ENCODE results near the gene GDF2. TPM values are rescaled to one million over a fixed set of nuclear protein-coding genes. Genes with fewer than 3 reads are reported as not detected.

Gene GDF2
- total RNA-seq, 1 experiment from 2014 or later: not detected

DNA sequence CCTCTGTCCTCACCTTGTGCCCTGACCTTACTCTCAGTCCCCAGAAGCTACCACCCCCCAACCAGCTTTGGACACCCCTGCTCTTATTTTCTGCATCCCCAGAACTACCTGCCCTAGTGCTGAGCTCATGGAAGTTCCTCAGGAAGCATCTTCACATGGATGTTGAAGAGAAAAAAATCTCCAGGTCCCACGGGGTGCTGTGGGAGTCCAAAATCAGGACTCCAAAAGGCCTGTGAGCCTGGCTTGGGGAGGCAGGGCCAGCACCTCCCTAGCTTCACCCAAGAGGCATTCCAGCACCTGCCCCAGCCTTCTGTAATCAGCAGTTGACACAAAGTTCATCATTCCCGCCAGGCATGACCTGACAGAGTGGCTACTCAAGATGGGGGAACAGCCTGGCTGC, 43.0 kb upstream of the GDF2 start:
- DNase-seq: no peak
- Histone ChIP-seq H3K4me1 (no peaks in the 10 kb centered on the region), H3K27me3 (replicated peaks; ENCODE audit: control insufficient read depth, insufficient read depth, low read length) (no peaks in the 10 kb centered on the region), H3K4me3 (ENCODE audit: low read depth, low read length) (no peak overlapping the region), H3K9me3 (peaks cover 4% of the 10 kb centered on the region), H3K36me3 (ENCODE audit: control insufficient read depth, insufficient read depth, low read length) (no peaks in the 10 kb centered on the region)
- POLR2A ChIA-PET: no interaction called here
- Mint-ChIP-seq H3K4me3 (ENCODE audit: unreplicated experiment) (no peak overlapping the region), H3K27me3 (ENCODE audit: insufficient read depth, unreplicated experiment) (peaks cover 22% of the 10 kb centered on the region), H3K4me1 (ENCODE audit: low read depth, unreplicated experiment) (peaks cover 6% of the 10 kb centered on the region), H3K9me3 (ENCODE audit: unreplicated experiment) (no peaks in the 10 kb centered on the region), H3K27ac (ENCODE audit: unreplicated experiment) (no peak overlapping the region), H3K36me3 (ENCODE audit: insufficient read depth, unreplicated experiment) (no peaks in the 10 kb centered on the region)
- intact Hi-C loops (cut with micrococcal nuclease; ENCODE audit: unreplicated experiment): no loop called here
- CTCF ChIA-PET: no interaction called here
- TF ChIP-seq, protein P1, sequence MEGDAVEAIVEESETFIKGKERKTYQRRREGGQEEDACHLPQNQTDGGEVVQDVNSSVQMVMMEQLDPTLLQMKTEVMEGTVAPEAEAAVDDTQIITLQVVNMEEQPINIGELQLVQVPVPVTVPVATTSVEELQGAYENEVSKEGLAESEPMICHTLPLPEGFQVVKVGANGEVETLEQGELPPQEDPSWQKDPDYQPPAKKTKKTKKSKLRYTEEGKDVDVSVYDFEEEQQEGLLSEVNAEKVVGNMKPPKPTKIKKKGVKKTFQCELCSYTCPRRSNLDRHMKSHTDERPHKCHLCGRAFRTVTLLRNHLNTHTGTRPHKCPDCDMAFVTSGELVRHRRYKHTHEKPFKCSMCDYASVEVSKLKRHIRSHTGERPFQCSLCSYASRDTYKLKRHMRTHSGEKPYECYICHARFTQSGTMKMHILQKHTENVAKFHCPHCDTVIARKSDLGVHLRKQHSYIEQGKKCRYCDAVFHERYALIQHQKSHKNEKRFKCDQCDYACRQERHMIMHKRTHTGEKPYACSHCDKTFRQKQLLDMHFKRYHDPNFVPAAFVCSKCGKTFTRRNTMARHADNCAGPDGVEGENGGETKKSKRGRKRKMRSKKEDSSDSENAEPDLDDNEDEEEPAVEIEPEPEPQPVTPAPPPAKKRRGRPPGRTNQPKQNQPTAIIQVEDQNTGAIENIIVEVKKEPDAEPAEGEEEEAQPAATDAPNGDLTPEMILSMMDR (IDR thresholded peaks at IDR 0.05; ENCODE audit: insufficient read depth in 1 of 2, low read depth in 1 of 2, low read length in 1 of 2, severe bottlenecking in 1 of 2, unreplicated experiment in 1 of 2): no peak
- no TSS peak for BruUV-seq (replicated peaks)

- Mint-ChIP-seq H3K4me3 (ENCODE audit: unreplicated experiment) (no peak overlapping the region), H3K9me3 (ENCODE audit: unreplicated experiment) (no peaks in the 10 kb centered on the region), H3K4me1 (ENCODE audit: low read depth, unreplicated experiment) (peaks cover 2% of the 10 kb centered on the region), H3K27ac (ENCODE audit: unreplicated experiment) (no peak overlapping the region), H3K36me3 (ENCODE audit: insufficient read depth, unreplicated experiment) (no peaks in the 10 kb centered on the region), H3K27me3 (ENCODE audit: insufficient read depth, unreplicated experiment) (peaks cover 27% of the 10 kb centered on the region)
- no peak overlapping the region for H3K4me3 ChIP-seq (ENCODE audit: low read depth, low read length)
- intact Hi-C loops (cut with micrococcal nuclease; ENCODE audit: unreplicated experiment): no loop called here
- POLR2A ChIA-PET: no interaction called here
- CTCF ChIA-PET: no interaction called here
- H3K4me1 ChIP-seq: no peaks in the 10 kb centered on the region
- H3K36me3 ChIP-seq (ENCODE audit: control insufficient read depth, insufficient read depth, low read length): no peaks in the 10 kb centered on the region
- H3K9me3 ChIP-seq: no peaks in the 10 kb centered on the region
- TF ChIP-seq, protein P1 (IDR thresholded peaks at IDR 0.05; ENCODE audit: insufficient read depth in 1 of 2, low read depth in 1 of 2, low read length in 1 of 2, severe bottlenecking in 1 of 2, unreplicated experiment in 1 of 2): no peak
- no TSS peak for BruUV-seq (replicated peaks)
- no peak for DNase-seq
- H3K27me3 ChIP-seq (replicated peaks; ENCODE audit: control insufficient read depth, insufficient read depth, low read length): no peaks in the 10 kb centered on the region
Observed at GRCh38 chr10:47282005-47282656, 40.1 kb upstream of the GDF2 start.

GRCh38 chr10:47282657-47283018, 39.6 kb upstream of the GDF2 start:
- Mint-ChIP-seq H3K4me3 (ENCODE audit: unreplicated experiment) (no peak overlapping the region), H3K27ac (ENCODE audit: unreplicated experiment) (no peak overlapping the region), H3K9me3 (ENCODE audit: unreplicated experiment) (no peaks in the 10 kb centered on the region), H3K27me3 (ENCODE audit: insufficient read depth, unreplicated experiment) (peaks cover 27% of the 10 kb centered on the region), H3K36me3 (ENCODE audit: insufficient read depth, unreplicated experiment) (no peaks in the 10 kb centered on the region), H3K4me1 (ENCODE audit: low read depth, unreplicated experiment) (no peaks in the 10 kb centered on the region)
- ChIA-PET POLR2A (no interaction called here), CTCF (interaction anchor here (0.7 kb wide), 1 partner anchor 1626 kb away, joined by 3 read pairs; no protein-coding TSS in a partner anchor)
- no TSS peak for BruUV-seq (replicated peaks)
- no peak overlapping the region for H3K4me3 ChIP-seq (ENCODE audit: low read depth, low read length)
- no peaks in the 10 kb centered on the region for H3K9me3 ChIP-seq
- H3K27me3 ChIP-seq (replicated peaks; ENCODE audit: control insufficient read depth, insufficient read depth, low read length): no peaks in the 10 kb centered on the region
- no peaks in the 10 kb centered on the region for H3K4me1 ChIP-seq
- H3K36me3 ChIP-seq (ENCODE audit: control insufficient read depth, insufficient read depth, low read length): no peaks in the 10 kb centered on the region
- TF ChIP-seq, protein P1 (IDR thresholded peaks at IDR 0.05; ENCODE audit: insufficient read depth in 1 of 2, low read depth in 1 of 2, low read length in 1 of 2, severe bottlenecking in 1 of 2, unreplicated experiment in 1 of 2): no peak
- DNase-seq: no peak
- intact Hi-C loops (cut with micrococcal nuclease; ENCODE audit: unreplicated experiment): no loop called here
